GM10266 (cell line): ENCODE results near the gene RABEP1.

Source experiments
- DNase-seq: peaks from one replicate; pipeline ENCODE4 v3.0.0; 2012; ENCODE audit errors: extremely low spot score
- CTCF ChIP-seq: IDR thresholded peaks from 2 replicates; pipeline ENCODE4 v1.5.1; 2012; ENCODE audit warnings: mild to moderate bottlenecking, low read depth; ENCODE audit not compliant: control insufficient read depth, insufficient read depth; ENCODE audit errors: missing control alignments

RABEP1 gene

GRCh38 chr17:5241861-5242671 is 40.0 kb upstream of the RABEP1 start:
- no peak for TF ChIP-seq CTCF
- DNase-seq: peak; percentile 49

GRCh38 chr17:5247621-5248020 is 34.5 kb upstream of the RABEP1 start:
- no peak for TF ChIP-seq CTCF
- no peak for DNase-seq

- DNase-seq: no peak
- no peak for TF ChIP-seq CTCF
These were observed 33.1 kb upstream of the RABEP1 start for GRCh38 chr17:5248821-5249479.

GRCh38 chr17:5249615-5250014 is 32.5 kb upstream of the RABEP1 start:
- TF ChIP-seq CTCF: peak; percentile 58
- peak; percentile 63 for DNase-seq

GRCh38 chr17:5254414-5254813 is 27.7 kb upstream of the RABEP1 start:
- DNase-seq: no peak
- TF ChIP-seq CTCF: no peak

- peak; percentile 26 for DNase-seq
- TF ChIP-seq CTCF: no peak
These were observed 27.1 kb upstream of the RABEP1 start for GRCh38 chr17:5254903-5255521.
